NT2/D1 (cell line): Measurements from ENCODE around the gene GPR157.

Experiments
- SUZ12 ChIP-seq: IDR thresholded peaks from 2 replicates; pipeline ENCODE4 v1.6.1; 2011; ENCODE audit not compliant: insufficient read length, insufficient read depth; ENCODE audit errors: extremely low read depth
- YY1 ChIP-seq: IDR thresholded peaks from 2 replicates; pipeline ENCODE4 v1.6.1; 2011; ENCODE audit not compliant: insufficient read length, insufficient read depth

GRCh38 chr1:9149151-9149550, 20.2 kb upstream of the GPR157 start:
- no peak for TF ChIP-seq SUZ12
- TF ChIP-seq YY1, result no peak
